ENCODE measurements around the gene PKDCC.
A peak's percentile ranks its signal among the peaks of the same experiment; 100 is the strongest.

The PKDCC gene

DNA sequence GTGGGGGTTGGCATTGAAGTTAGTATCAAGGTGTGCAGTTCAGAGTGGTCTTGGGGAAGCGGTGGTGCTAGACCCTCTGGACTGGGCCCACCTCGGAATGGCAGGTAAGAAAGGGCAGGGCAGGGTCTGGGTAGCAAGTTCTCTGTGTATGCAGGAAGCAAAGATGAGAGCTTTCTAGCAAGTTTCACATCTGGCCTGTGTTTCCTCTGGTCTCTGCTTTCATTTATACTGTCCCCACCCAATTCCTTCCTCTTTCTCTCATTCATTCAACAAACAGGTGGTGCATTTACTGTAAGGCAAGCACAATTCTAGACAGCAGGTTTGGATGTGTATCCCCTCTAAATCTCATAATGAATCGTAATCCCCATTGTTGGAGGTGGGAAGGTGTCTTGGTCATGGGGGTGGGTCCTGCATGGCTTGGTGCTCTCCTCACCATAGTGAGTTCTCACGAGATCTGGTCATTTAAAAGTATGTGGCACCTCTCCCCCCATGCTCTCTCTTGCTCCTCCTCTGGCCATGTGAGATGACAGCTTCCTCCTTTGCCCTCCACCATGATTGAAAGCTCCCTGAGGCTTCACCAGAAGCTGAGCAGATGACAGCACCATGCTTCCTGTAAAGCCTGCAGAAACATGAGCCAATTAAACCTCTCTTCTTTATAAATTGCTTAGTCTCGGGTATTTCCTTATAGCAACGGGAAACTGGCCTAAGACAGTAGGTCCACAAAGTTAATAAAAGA lies 51.8 kb downstream of the PKDCC start:
- peaks cover 2% of the 10 kb centered on the region for H3K79me1 ChIP-seq (ENCODE audit: low read depth, low read length)
- H3K18ac ChIP-seq (ENCODE audit: low read length), result no peak overlapping the region
- H3K9ac ChIP-seq (ENCODE audit: low read depth, low read length, poor library complexity), result no peak overlapping the region
- H3K14ac ChIP-seq (ENCODE audit: low read length), result no peak overlapping the region
- H3K4me3 ChIP-seq (ENCODE audit: low read length in 2 of 2), result no peak overlapping the region
- H2BK5ac ChIP-seq (ENCODE audit: low read length), result no peak overlapping the region
- H3K4me2 ChIP-seq (ENCODE audit: insufficient read depth, low read length, poor library complexity, severe bottlenecking), result no peak overlapping the region
- no CpG with 5 or more reads among the region's 6 CpGs for WGBS, 2 donors (ENCODE audit: extremely low coverage in 2 of 2, insufficient read length in 2 of 2, insufficient replicate concordance in 1 of 2)
- peak overlapping the region; percentile 24 for H2AK5ac ChIP-seq (ENCODE audit: low read depth, low read length)
- H3K4me1 ChIP-seq (ENCODE audit: control insufficient read depth in 2 of 2, insufficient read depth in 1 of 2, low read depth in 1 of 2, low read length in 2 of 2), result peaks cover 0 to 7% of the 10 kb centered on the region in 2 donors
- H3K27me3 ChIP-seq (ENCODE audit: control insufficient read depth in 3 of 3, insufficient read depth in 3 of 3, low read depth in 1 of 3, low read length in 3 of 3), result no peaks in the 10 kb centered on the region
- H3K9me3 ChIP-seq (replicated peaks in 1 of 2; ENCODE audit: control insufficient read depth in 2 of 2, insufficient read depth in 1 of 2, low read depth in 1 of 2, low read length in 2 of 2), result peaks cover 7 to 12% of the 10 kb centered on the region in 2 donors
- H4K91ac ChIP-seq (ENCODE audit: low read depth, low read length, poor library complexity), result no peak overlapping the region
- no peak overlapping the region for H3K23ac ChIP-seq (ENCODE audit: low read depth, low read length, poor library complexity)
- no peak overlapping the region for H2BK15ac ChIP-seq (ENCODE audit: low read length)
- no peak for DNase-seq (ENCODE audit: low spot score)
- H2BK120ac ChIP-seq (ENCODE audit: low read depth, low read length), result no peak overlapping the region
- no peak overlapping the region for H2BK12ac ChIP-seq (ENCODE audit: low read length)
- H3K27ac ChIP-seq (replicated peaks; ENCODE audit: low read length), result no peak overlapping the region
- H3K4ac ChIP-seq (ENCODE audit: low read length), result no peak overlapping the region
- peak overlapping the region; percentile 63 for H2AFZ ChIP-seq (ENCODE audit: low read length)
- H3K36me3 ChIP-seq (replicated peaks in 1 of 2; ENCODE audit: control insufficient read depth in 2 of 2, insufficient read depth in 2 of 2, low read length in 2 of 2), result no peaks in the 10 kb centered on the region
- no peak overlapping the region for H4K8ac ChIP-seq (ENCODE audit: low read depth, low read length)

DNA sequence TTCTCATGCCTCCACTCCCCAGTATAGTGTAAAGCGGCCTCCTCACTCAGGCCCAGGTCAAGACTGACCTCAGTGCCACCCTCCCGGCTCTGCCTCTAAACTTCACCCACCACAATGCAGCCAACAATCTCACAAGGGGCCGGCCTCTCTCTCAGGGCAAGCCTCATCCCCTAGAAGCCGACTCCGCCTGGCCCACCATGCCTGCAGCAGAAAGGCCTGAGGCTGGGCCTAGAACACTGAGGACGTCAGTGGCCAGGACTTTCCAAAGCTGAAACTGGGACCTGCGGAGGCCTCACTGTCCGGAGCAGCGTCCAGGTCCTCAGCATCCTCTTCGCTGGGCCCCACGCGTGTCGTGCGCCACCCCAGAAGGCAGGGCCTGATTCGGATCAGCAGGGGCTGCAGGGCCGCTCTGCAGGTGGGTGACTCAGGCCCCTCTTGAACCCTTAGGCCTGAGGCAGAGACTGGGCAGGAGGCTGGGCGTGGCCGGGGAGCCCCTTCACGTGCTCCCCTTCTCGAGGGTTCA lies 52.9 kb downstream of the PKDCC start:
- H3K14ac ChIP-seq (ENCODE audit: low read length), result no peak overlapping the region
- no peak overlapping the region for H2AFZ ChIP-seq (ENCODE audit: low read length)
- H2BK15ac ChIP-seq (ENCODE audit: low read length), result peak overlapping the region; percentile 30
- H2BK12ac ChIP-seq (ENCODE audit: low read length), result peak overlapping the region; percentile 30
- H3K79me1 ChIP-seq (ENCODE audit: low read depth, low read length), result peaks cover 2% of the 10 kb centered on the region
- H3K36me3 ChIP-seq (replicated peaks in 1 of 2; ENCODE audit: control insufficient read depth in 2 of 2, insufficient read depth in 2 of 2, low read length in 2 of 2), result no peaks in the 10 kb centered on the region
- H3K9me3 ChIP-seq (replicated peaks in 1 of 2; ENCODE audit: control insufficient read depth in 2 of 2, insufficient read depth in 1 of 2, low read depth in 1 of 2, low read length in 2 of 2), result peaks cover 7 to 12% of the 10 kb centered on the region in 2 donors
- H3K4me2 ChIP-seq (ENCODE audit: insufficient read depth, low read length, poor library complexity, severe bottlenecking), result no peak overlapping the region
- H2BK5ac ChIP-seq (ENCODE audit: low read length), result no peak overlapping the region
- H3K27me3 ChIP-seq (ENCODE audit: control insufficient read depth in 3 of 3, insufficient read depth in 3 of 3, low read depth in 1 of 3, low read length in 3 of 3), result no peaks in the 10 kb centered on the region
- no peak overlapping the region for H4K91ac ChIP-seq (ENCODE audit: low read depth, low read length, poor library complexity)
- no peak for DNase-seq (ENCODE audit: low spot score)
- H3K4me1 ChIP-seq (ENCODE audit: control insufficient read depth in 2 of 2, insufficient read depth in 1 of 2, low read depth in 1 of 2, low read length in 2 of 2), result peaks cover 0 to 10% of the 10 kb centered on the region in 2 donors
- no peak overlapping the region for H3K4ac ChIP-seq (ENCODE audit: low read length)
- H3K4me3 ChIP-seq (ENCODE audit: low read length in 2 of 2), result no peak overlapping the region
- H2BK120ac ChIP-seq (ENCODE audit: low read depth, low read length), result peak overlapping the region; percentile 38
- H4K8ac ChIP-seq (ENCODE audit: low read depth, low read length), result no peak overlapping the region
- H2AK5ac ChIP-seq (ENCODE audit: low read depth, low read length), result peak overlapping the region; percentile 38
- no CpG with 5 or more reads among the region's 20 CpGs for WGBS, 2 donors (ENCODE audit: extremely low coverage in 2 of 2, insufficient read length in 2 of 2, insufficient replicate concordance in 1 of 2)
- H3K23ac ChIP-seq (ENCODE audit: low read depth, low read length, poor library complexity), result no peak overlapping the region
- no peak overlapping the region for H3K27ac ChIP-seq (replicated peaks; ENCODE audit: low read length)
- H3K18ac ChIP-seq (ENCODE audit: low read length), result peak overlapping the region; percentile 0
- no peak overlapping the region for H3K9ac ChIP-seq (ENCODE audit: low read depth, low read length, poor library complexity)

DNA sequence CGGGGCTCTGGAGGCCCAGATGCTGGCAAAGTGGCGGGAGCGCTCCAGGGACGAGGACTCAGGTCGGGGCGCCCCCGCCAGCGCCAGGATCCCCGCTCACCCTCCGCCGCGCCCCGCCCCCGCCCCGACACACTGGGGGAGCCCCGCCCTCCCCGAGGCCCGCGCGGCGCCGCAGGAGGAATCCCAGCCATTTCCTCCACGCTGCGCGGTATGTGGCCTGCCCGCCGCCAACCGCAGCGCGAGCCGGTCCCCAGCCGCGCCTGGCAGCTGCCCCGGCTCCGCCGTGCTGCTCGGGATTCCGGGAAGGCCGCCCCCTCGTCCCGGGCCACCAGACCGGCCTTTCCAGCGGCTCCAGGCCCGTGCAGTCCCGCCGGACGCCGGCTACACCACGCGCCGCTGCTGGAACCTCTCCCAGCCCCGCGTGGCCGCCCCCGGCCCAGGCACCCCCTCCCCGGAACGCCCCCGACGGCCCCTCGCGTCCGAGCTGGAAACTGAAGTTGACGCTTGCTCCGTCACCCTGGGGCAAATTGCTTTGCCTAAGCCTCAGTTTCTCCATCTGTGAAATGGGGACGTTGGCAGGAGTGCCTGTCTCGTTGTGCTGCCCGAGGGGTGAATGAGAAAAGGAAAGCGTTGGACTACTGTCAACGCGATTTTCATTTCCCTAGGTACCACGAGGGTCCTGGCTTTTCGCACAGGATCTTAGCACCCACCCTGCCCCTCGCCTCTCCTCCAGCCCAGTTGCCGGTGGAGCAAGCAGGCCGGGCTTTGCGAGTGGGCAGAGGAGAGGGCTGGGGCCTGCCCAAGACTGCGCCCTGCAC lies 53.6 kb downstream of the PKDCC start:
- peak; percentile 24 for DNase-seq (ENCODE audit: low spot score)
- no CpG with 5 or more reads among the region's 77 CpGs for WGBS, 2 donors (ENCODE audit: extremely low coverage in 2 of 2, insufficient read length in 2 of 2, insufficient replicate concordance in 1 of 2)
- H2AFZ ChIP-seq (ENCODE audit: low read length), result peak overlapping the region; percentile 58
- peak overlapping the region; percentile 42 for H3K14ac ChIP-seq (ENCODE audit: low read length)
- peak overlapping the region; percentile 67 for H3K4me2 ChIP-seq (ENCODE audit: insufficient read depth, low read length, poor library complexity, severe bottlenecking)
- H3K79me1 ChIP-seq (ENCODE audit: low read depth, low read length), result peaks cover 2% of the 10 kb centered on the region
- peaks cover 0 to 10% of the 10 kb centered on the region in 2 donors for H3K4me1 ChIP-seq (ENCODE audit: control insufficient read depth in 2 of 2, insufficient read depth in 1 of 2, low read depth in 1 of 2, low read length in 2 of 2)
- peak overlapping the region; percentile 47 for H2BK12ac ChIP-seq (ENCODE audit: low read length)
- peak overlapping the region; percentile 75 for H3K9ac ChIP-seq (ENCODE audit: low read depth, low read length, poor library complexity)
- H3K23ac ChIP-seq (ENCODE audit: low read depth, low read length, poor library complexity), result peak overlapping the region; percentile 15
- H3K18ac ChIP-seq (ENCODE audit: low read length), result peak overlapping the region; percentile 94
- no peak overlapping the region for H2BK5ac ChIP-seq (ENCODE audit: low read length)
- H3K9me3 ChIP-seq (replicated peaks in 1 of 2; ENCODE audit: control insufficient read depth in 2 of 2, insufficient read depth in 1 of 2, low read depth in 1 of 2, low read length in 2 of 2), result peaks cover 7 to 12% of the 10 kb centered on the region in 2 donors
- no peaks in the 10 kb centered on the region for H3K36me3 ChIP-seq (replicated peaks in 1 of 2; ENCODE audit: control insufficient read depth in 2 of 2, insufficient read depth in 2 of 2, low read length in 2 of 2)
- no peak overlapping the region for H3K27ac ChIP-seq (replicated peaks; ENCODE audit: low read length)
- no peak overlapping the region for H4K8ac ChIP-seq (ENCODE audit: low read depth, low read length)
- no peak overlapping the region for H3K4ac ChIP-seq (ENCODE audit: low read length)
- no peak overlapping the region for H3K4me3 ChIP-seq (ENCODE audit: low read length in 2 of 2)
- peak overlapping the region; percentile 38 for H2BK120ac ChIP-seq (ENCODE audit: low read depth, low read length)
- peak overlapping the region; percentile 30 for H2BK15ac ChIP-seq (ENCODE audit: low read length)
- no peaks in the 10 kb centered on the region for H3K27me3 ChIP-seq (ENCODE audit: control insufficient read depth in 3 of 3, insufficient read depth in 3 of 3, low read depth in 1 of 3, low read length in 3 of 3)
- peak overlapping the region; percentile 49 for H2AK5ac ChIP-seq (ENCODE audit: low read depth, low read length)
- no peak overlapping the region for H4K91ac ChIP-seq (ENCODE audit: low read depth, low read length, poor library complexity)

Data from neuronal stem cell (in vitro differentiated cells).